PC-9 (cell line): ENCODE data around the gene P3H3.

Experiments used
- CTCF ChIP-seq: fragments of 200-600 bp; sonication (generic); conservative IDR thresholded peaks from 2 replicates; pipeline ENCODE4 v1.6.1; 2017; ENCODE audit warnings: mixed run types, antibody characterized with exemption, mild to moderate bottlenecking, moderate library complexity
- EZH2 ChIP-seq: fragments of 200-600 bp; sonication (generic); IDR thresholded peaks from 2 replicates; pipeline ENCODE4 v1.8.0; 2017; ENCODE audit warnings: antibody characterized with exemption, low read depth

DNA sequence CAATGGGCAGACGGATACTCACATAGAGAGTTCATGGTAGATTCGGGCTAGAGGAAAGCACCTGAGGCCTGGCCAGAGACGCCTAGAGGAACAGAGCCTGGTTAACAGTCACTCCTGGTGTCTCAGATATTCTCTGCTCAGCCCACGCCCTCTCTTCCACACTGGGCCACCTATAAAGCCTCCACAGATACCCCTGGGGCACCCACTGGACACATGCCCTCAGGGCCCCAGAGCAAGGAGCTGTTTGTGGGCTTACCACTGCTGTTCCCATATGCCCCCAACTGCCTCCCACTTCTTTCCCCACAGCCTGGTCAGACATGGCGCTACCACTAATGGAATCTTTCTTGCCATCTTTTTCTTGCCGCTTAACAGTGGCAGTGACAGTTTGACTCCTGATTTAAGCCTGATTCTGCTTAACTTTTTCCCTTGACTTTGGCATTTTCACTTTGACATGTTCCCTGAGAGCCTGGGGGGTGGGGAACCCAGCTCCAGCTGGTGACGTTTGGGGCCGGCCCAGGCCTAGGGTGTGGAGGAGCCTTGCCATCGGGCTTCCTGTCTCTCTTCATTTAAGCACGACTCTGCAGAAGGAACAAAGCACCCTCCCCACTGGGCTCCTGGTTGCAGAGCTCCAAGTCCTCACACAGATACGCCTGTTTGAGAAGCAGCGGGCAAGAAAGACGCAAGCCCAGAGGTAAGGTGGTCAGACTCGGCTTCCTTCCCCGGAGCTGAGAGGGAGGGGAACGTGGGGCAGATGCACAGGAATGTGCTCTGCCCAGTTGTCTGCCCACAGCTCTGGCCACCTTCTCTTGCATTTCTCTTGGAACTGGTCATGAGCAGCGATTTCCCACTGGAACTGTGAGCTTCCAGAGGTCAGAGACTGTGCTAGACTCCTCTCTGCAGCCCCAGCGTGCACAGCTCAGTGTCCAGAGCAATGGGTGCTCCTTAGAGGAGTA, 39.0 kb upstream of the P3H3 start, which contains the start of gene CD4:
- TF ChIP-seq CTCF (no peak), EZH2 (no peak)
